ENCODE data around the gene XPR1.
"Not testable (repeated sequence)": the region's sequence is repeated elsewhere in the genome, so short reads cannot be mapped to it uniquely, and the experiment has no call there.

XPR1 gene

GRCh38 chr1:180857947-180858725, 226.3 kb downstream of the XPR1 start:
- peak overlapping the region in 3 of 21 experiments; percentile 20 to 38 (median 27) for H3K27ac ChIP-seq
- H3K4me3 ChIP-seq = not testable (repeated sequence)

- no peak overlapping the region for H3K4me3 ChIP-seq
These were observed 227.5 kb downstream of the XPR1 start for GRCh38 chr1:180859306-180859705.

GRCh38 chr1:180860535-180860934, 228.7 kb downstream of the XPR1 start:
- H3K4me3 ChIP-seq = no peak overlapping the region
- H3K27ac ChIP-seq = no peak overlapping the region

More at GRCh38 chr1:180859306-180859705, 227.5 kb downstream of the XPR1 start:
- no peak overlapping the region for H3K27ac ChIP-seq

GRCh38 chr1:180862305-180862704, 230.5 kb downstream of the XPR1 start:
- Histone ChIP-seq H3K4me3 (no peak overlapping the region), H3K27ac (no peak overlapping the region)

- Histone ChIP-seq H3K4me3 (no peak overlapping the region), H3K27ac (no peak overlapping the region)
These were observed 231.4 kb downstream of the XPR1 start for GRCh38 chr1:180863158-180863775.

GRCh38 chr1:180881806-180882509, 250.1 kb downstream of the XPR1 start:
- Histone ChIP-seq H3K27ac (peak overlapping the region in 1 of 21 experiments; percentile 9), H3K4me3 (no peak overlapping the region)

GRCh38 chr1:180884588-180885300, 252.9 kb downstream of the XPR1 start:
- H3K4me3 ChIP-seq = no peak overlapping the region

GRCh38 chr1:180886338-180886737, 254.5 kb downstream of the XPR1 start:
- H3K4me3 ChIP-seq = no peak overlapping the region
- no peak overlapping the region for H3K27ac ChIP-seq

More at GRCh38 chr1:180884588-180885300, 252.9 kb downstream of the XPR1 start:
- H3K27ac ChIP-seq = no peak overlapping the region

- no peak overlapping the region for H3K4me3 ChIP-seq
These were observed 256.0 kb downstream of the XPR1 start for GRCh38 chr1:180887841-180888240.

GRCh38 chr1:180888870-180889269, 257.0 kb downstream of the XPR1 start:
- no peak overlapping the region for H3K4me3 ChIP-seq
- no peak overlapping the region for H3K27ac ChIP-seq

More at GRCh38 chr1:180887841-180888240, 256.0 kb downstream of the XPR1 start:
- H3K27ac ChIP-seq = no peak overlapping the region

- no peak overlapping the region for H3K4me3 ChIP-seq
- no peak overlapping the region for H3K27ac ChIP-seq
These were observed 257.5 kb downstream of the XPR1 start for GRCh38 chr1:180889325-180889724.

- H3K27ac ChIP-seq = no peak overlapping the region
- H3K4me3 ChIP-seq = no peak overlapping the region
These were observed 260.4 kb downstream of the XPR1 start for GRCh38 chr1:180892272-180892671.

GRCh38 chr1:180892675-180893074, 260.9 kb downstream of the XPR1 start:
- no peak overlapping the region for H3K27ac ChIP-seq
- no peak overlapping the region for H3K4me3 ChIP-seq

GRCh38 chr1:180893614-180894013, 261.8 kb downstream of the XPR1 start:
- H3K27ac ChIP-seq = no peak overlapping the region
- H3K4me3 ChIP-seq = no peak overlapping the region

GRCh38 chr1:180896161-180896560, 264.3 kb downstream of the XPR1 start:
- H3K4me3 ChIP-seq = no peak overlapping the region
- H3K27ac ChIP-seq = no peak overlapping the region

GRCh38 chr1:180898441-180899219, 266.8 kb downstream of the XPR1 start:
- Histone ChIP-seq H3K27ac (no peak overlapping the region), H3K4me3 (no peak overlapping the region)

- H3K4me3 ChIP-seq = no peak overlapping the region
- no peak overlapping the region for H3K27ac ChIP-seq
These were observed 267.4 kb downstream of the XPR1 start for GRCh38 chr1:180899262-180899661.

GRCh38 chr1:180901076-180901990, 269.5 kb downstream of the XPR1 start:
- no peak overlapping the region for H3K4me3 ChIP-seq
- H3K27ac ChIP-seq = no peak overlapping the region

Data from skin epidermis (tissue), 12 donors.